Adrenal gland (tissue), 12 donors: ENCODE results near the gene ESYT2. TPM values are rescaled to one million over a fixed set of nuclear protein-coding genes. Genes with fewer than 3 reads are reported as not detected.
A peak's percentile ranks its signal among the peaks of the same experiment; 100 is the strongest.

Source experiments
- DNase-seq, 7 donors: peaks; one replicate each; pipeline ENCODE4 v3.0.0-alpha.2; 2019 to 2020
- H3K27ac ChIP-seq, 5 donors: fragments of 200-600 bp; sonication (generic) in 4 of 5; 1 replicate in 3 of 5; 2 replicates in 2 of 5; pipeline versions ENCODE4 v1.5.1 to v1.8.0; 2016 to 2020; ENCODE audit warnings: mild to moderate bottlenecking in 1 of 5
- H3K27me3 ChIP-seq: fragments of 200-600 bp; 2 replicates; pipeline ENCODE4 v1.8.0; 2021
- H3K36me3 ChIP-seq, 2 donors: fragments of 200-600 bp; replicated peaks in 1 of 2; 1 replicate in 1 of 2; 2 replicates in 1 of 2; pipeline versions ENCODE4 v1.5.1 to v1.8.0; 2018 to 2022
- H3K4me1 ChIP-seq, 2 donors: fragments of 200-600 bp; replicated peaks in 1 of 2; 1 replicate in 1 of 2; 2 replicates in 1 of 2; pipeline versions ENCODE4 v1.5.1 to v1.8.0; 2018 to 2021
- H3K4me3 ChIP-seq, 4 donors: fragments of 200-600 bp; sonication (generic) in 3 of 4; one replicate each; pipeline ENCODE4 v1.5.1; 2016 to 2018
- H3K9me3 ChIP-seq, 3 donors: fragments of 200-600 bp; sonication (generic) in 1 of 3; replicated peaks in 1 of 3; 1 replicate in 2 of 3; 2 replicates in 1 of 3; pipeline versions ENCODE4 v1.5.1 to v1.8.0; 2016 to 2021
- CTCF ChIP-seq, 6 experiments: fragments of 450-650 bp in 4 of 6; fragments of 200-600 bp in 2 of 6; sonication (generic) in 1 of 6; IDR thresholded peaks; 1 replicate in 5 of 6; 2 replicates in 1 of 6; pipeline versions ENCODE4 v1.5.1 to v1.8.0; 2016 to 2021; ENCODE audit warnings: antibody characterized with exemption in 6 of 6, mild to moderate bottlenecking in 2 of 6, moderate library complexity in 1 of 6
- POLR2A ChIP-seq, 2 donors: fragments of 450-650 bp; IDR thresholded peaks; one replicate each; pipeline ENCODE4 v1.6.1; 2017; ENCODE audit warnings: antibody characterized with exemption in 2 of 2, mild to moderate bottlenecking in 2 of 2, moderate library complexity in 1 of 2
- WGBS, 4 donors: extraction: QIAGEN DNeasy Blood & Tissue Kit in 2 of 4; methylation state at CpG; one replicate each; pipeline versions ENCODE4 v1.1.5 to v1.1.7; 2013 to 2017; 5-methylcytosine and 5-hydroxymethylcytosine counted together
- intact Hi-C, 2 donors: fragments of 100-400 bp; cut with DNase I; formaldehyde crosslinking; loops; one replicate each; pipeline versions ENCODE4 v1.14.1 to v1.15.0; 2022 to 2023
- polyA plus RNA-seq, 3 donors: library from polyadenylated mRNA; stranded (reverse); fragments of 200-250 nt in 2 of 3; fragments of 350-450 nt in 1 of 3; fragmentation: Illumina TruSeq in 1 of 3; extraction: RNeasy Lipid Tissue Mini Kit (QIAGEN cat#74804) in 1 of 3; gene quantifications; one replicate each; pipeline ENCODE4 v1.2.3, GENCODE V29; 2013 to 2014
- total RNA-seq, 9 donors: library from RNA; depleted of rRNA in 4 of 9; stranded (reverse); fragments of >200 nt in 4 of 9; fragments of 120-200 nt in 1 of 9; fragmentation: NEBNext Ultra II Directional in 1 of 9; extraction: Animal tissue kit (Norgen Biotek cat#: 25700) in 1 of 9; gene quantifications; one replicate each; pipeline versions ENCODE4 v1.1.0 to v1.2.4, GENCODE V29; 2013 to 2023
- donor health status: healthy with polysubstance abuse.
- donor health status: Bipolar disorder and iron deficiency.
- donor health status: DM: yes; HTN: yes; CAD: no.
- donor health status: DM: no; HTN: no; CAD: no.
- donor health status: DM: no; HTN: no; CAD: no.
- donor health status: DM: yes; HTN: yes; CAD: no.

The ESYT2 gene
- total and polyA plus RNA-seq, 12 donors: 16.8 to 104 (median 77.5) TPM

GRCh38 chr7:158827411-158828132, 1.7 kb downstream of the ESYT2 start:
- Histone ChIP-seq H3K4me3 (peak overlapping the region in 3 of 4 donors; percentile 49 to 97 (median 97)), H3K36me3 (no peaks in the 10 kb centered on the region), H3K27me3 (no peaks in the 10 kb centered on the region), H3K9me3 (no peaks in the 10 kb centered on the region), H3K4me1 (peaks cover 6 to 19% of the 10 kb centered on the region in 2 donors), H3K27ac (peak overlapping the region; percentile 91 to 100 (median 99))
- DNase-seq: no peak
- intact Hi-C loops: loop anchor here in 1 of 2 donors (5.0 kb wide), 1 partner anchor 45 kb away; no protein-coding TSS in a partner anchor
- WGBS, 4 donors: 33 to 41% (median 41%) methylated on average over 13 of the region's 13 CpGs
- TF ChIP-seq CTCF (IDR thresholded peaks at IDR 0.05) (no peak), POLR2A (IDR thresholded peaks at IDR 0.05) (no peak)

DNA sequence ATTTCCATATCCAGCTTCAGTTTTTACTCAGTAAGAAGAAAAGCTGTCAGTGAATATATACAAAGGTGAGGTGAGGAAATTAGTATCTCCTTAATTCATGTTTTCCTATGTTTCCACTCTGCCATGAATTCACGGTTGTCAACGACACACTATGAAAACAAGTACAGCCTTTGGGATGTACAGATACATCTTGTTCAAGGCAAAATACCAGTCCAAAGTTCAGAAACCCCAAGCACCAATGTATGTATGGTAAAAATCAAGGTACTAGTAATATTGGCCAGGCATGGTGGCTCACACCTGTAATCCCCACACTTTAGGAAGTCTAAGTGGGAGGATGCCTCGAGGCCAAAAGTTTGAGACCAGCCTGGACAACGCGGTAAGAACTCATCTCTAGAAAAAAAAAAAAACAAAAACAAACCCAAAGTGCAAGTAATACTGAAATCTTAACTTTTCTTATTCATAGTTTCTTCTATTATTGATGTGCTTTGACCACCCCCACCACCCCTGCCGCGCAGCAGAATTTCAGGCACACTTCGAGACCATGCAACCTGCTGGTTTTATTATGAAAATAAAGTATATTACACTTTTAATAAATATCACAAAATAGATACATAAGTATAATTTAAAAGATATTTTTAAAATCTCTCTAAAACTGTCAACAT, 3.5 kb downstream of the ESYT2 start:
- H3K9me3 ChIP-seq: no peaks in the 10 kb centered on the region
- DNase-seq: no peak
- TF ChIP-seq CTCF (IDR thresholded peaks at IDR 0.05) (no peak), POLR2A (IDR thresholded peaks at IDR 0.05) (no peak)
- H3K4me3 ChIP-seq: no peak overlapping the region
- intact Hi-C loops: loop anchor here in 1 of 2 donors (5.0 kb wide), 1 partner anchor 43 kb away; no protein-coding TSS in a partner anchor
- H3K27ac ChIP-seq: no peak overlapping the region
- H3K27me3 ChIP-seq: no peaks in the 10 kb centered on the region
- peaks cover 8 to 31% of the 10 kb centered on the region in 2 donors for H3K4me1 ChIP-seq
- 92 to 93% (median 93%) methylated on average over 8 of the region's 8 CpGs for WGBS, 4 donors
- no peaks in the 10 kb centered on the region for H3K36me3 ChIP-seq

DNA sequence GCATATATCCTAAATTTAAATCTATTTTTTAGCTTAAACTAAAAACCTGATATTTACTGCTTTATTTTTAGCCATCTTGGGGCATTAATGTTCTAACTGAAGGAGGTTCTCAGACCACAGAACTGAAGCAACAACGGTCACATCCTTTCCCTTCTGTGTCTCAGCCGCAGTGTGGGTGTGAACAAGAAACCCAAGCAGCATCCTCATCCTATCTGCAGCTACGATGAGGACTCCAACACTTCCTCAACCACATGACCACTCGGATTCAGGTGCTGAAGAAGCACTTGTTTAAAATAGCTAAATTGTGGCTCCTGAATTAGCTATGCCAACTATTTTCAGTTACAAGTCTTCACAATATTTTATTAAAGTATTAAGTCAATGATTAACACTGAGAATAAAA, 5.3 kb downstream of the ESYT2 start:
- H3K9me3 ChIP-seq: no peaks in the 10 kb centered on the region
- DNase-seq: no peak
- TF ChIP-seq POLR2A (IDR thresholded peaks at IDR 0.05) (no peak), CTCF (IDR thresholded peaks at IDR 0.05) (no peak)
- 50 to 60% (median 53%) methylated on average over 4 of the region's 4 CpGs for WGBS, 4 donors
- H3K36me3 ChIP-seq: no peaks in the 10 kb centered on the region
- intact Hi-C loops: no loop called here
- H3K4me3 ChIP-seq: no peak overlapping the region
- peaks cover 21 to 40% of the 10 kb centered on the region in 2 donors for H3K4me1 ChIP-seq
- H3K27ac ChIP-seq: no peak overlapping the region
- H3K27me3 ChIP-seq: no peaks in the 10 kb centered on the region

- WGBS, 4 donors: 58 to 68% (median 61%) methylated on average over 14 of the region's 14 CpGs
- TF ChIP-seq POLR2A (IDR thresholded peaks at IDR 0.05) (peak in 1 of 2 donors; percentile 31), CTCF (IDR thresholded peaks at IDR 0.05) (no peak)
- H3K4me3 ChIP-seq: no peak overlapping the region
These were observed 7.9 kb downstream of the ESYT2 start for GRCh38 chr7:158821171-158822031.

More at GRCh38 chr7:158821171-158822031, 7.9 kb downstream of the ESYT2 start:
- Histone ChIP-seq H3K4me1 (peaks cover 35 to 57% of the 10 kb centered on the region in 2 donors), H3K36me3 (no peaks in the 10 kb centered on the region), H3K9me3 (no peaks in the 10 kb centered on the region), H3K27ac (peak overlapping the region; percentile 35 to 98 (median 79)), H3K27me3 (no peaks in the 10 kb centered on the region)
- DNase-seq: no peak
- intact Hi-C loops: no loop called here
